GM19238 (cell line): ENCODE data around the gene ABCA5.
"Not testable (repeated sequence)": the region's sequence is repeated elsewhere in the genome, so short reads cannot be mapped to it uniquely, and the experiment has no call there.

Source experiments
- DNase-seq: peaks from one replicate; pipeline ENCODE4 v3.0.0; 2011; ENCODE audit warnings: low spot score; ENCODE audit not compliant: insufficient read length

ABCA5 gene

GRCh38 chr17:69218986-69219385 is 107.9 kb downstream of the ABCA5 start:
- DNase-seq, result no peak

- DNase-seq, result no peak
Measured at GRCh38 chr17:69213059-69213813, 113.7 kb downstream of the ABCA5 start.

DNA sequence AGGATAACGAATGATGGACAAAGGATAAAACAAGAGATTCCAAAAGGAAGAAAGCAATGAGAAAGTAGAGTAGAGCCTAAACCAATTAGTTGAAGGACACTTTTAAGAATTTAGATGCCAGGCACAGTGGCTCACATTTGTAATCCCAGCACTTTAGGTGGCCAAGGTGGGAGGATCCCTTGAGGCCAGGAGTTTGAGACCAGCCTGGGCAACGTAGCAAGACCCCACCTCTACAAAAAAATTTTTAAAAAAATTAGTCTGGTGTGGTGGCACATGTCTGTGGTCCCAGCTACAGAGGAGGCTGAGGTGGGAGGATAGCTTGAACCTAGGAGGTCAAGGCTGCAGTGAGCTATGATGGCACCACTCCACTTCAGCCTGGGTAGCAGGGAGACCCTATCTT is 118.3 kb downstream of the ABCA5 start:
- DNase-seq, result no peak

GRCh38 chr17:69207151-69207550 is 119.8 kb downstream of the ABCA5 start:
- DNase-seq, result no peak

DNA sequence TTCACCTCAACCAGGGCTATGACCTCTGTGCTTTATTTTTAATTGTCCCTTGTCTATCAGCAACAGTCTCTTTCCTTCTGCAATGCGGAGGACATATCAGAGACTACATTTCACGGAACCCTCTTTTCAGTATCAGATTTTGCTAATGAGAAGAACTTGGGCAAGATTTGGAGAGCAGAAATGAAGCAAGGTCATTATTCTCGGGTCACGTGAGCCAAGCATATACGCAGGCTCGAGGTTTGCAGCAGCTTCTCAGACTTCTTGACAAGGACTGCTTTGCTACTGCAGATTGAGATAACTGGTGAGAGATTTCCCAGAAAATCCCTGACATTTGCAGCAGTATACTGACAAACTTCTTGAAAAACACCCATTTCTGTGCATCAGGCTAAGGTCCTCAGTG is 128.7 kb downstream of the ABCA5 start:
- DNase-seq, result no peak

GRCh38 chr17:69196105-69196653 is 130.8 kb downstream of the ABCA5 start:
- DNase-seq, result not testable (repeated sequence)
